HEK293T (cell line): ENCODE results near the gene ZACN.

Source experiments
- CTCF ChIA-PET: fragments of 350-600 bp; formaldehyde crosslinking; extraction: SDS; loops from one replicate; lab custom pipeline; 2021; ENCODE audit warnings: antibody characterized with exemption, inconsistent platforms; lab: Yijun Ruan, JAX
- POLR2A ChIA-PET: fragments of 350-600 bp; formaldehyde crosslinking; extraction: SDS; loops from one replicate; lab custom pipeline; 2020; ENCODE audit warnings: antibody characterized with exemption, inconsistent platforms; lab: Yijun Ruan, JAX
- DNase-seq: peaks from one replicate; pipeline ENCODE4 v3.0.0; 2012; ENCODE audit warnings: mixed read lengths; ENCODE audit errors: extremely low spot score
- ARNT ChIP-seq: fragments of 450-650 bp; IDR thresholded peaks from 2 replicates; pipeline ENCODE4 v1.6.1; 2017; ENCODE audit warnings: mild to moderate bottlenecking
- BHLHE40 ChIP-seq: fragments of 450-650 bp; IDR thresholded peaks from 2 replicates; pipeline ENCODE4 v1.6.1; 2016; ENCODE audit warnings: mild to moderate bottlenecking, moderate library complexity, borderline replicate concordance
- CTBP1 ChIP-seq: fragments of 450-650 bp; IDR thresholded peaks from 2 replicates; pipeline ENCODE4 v1.6.1; 2016; ENCODE audit warnings: borderline replicate concordance
- ELF4 ChIP-seq: fragments of 450-650 bp; IDR thresholded peaks from 2 replicates; pipeline ENCODE4 v1.6.1; 2017; ENCODE audit warnings: antibody characterized with exemption
- FOXA1 ChIP-seq: fragments of 450-650 bp; IDR thresholded peaks from 2 replicates; pipeline ENCODE4 v1.6.1; 2016; ENCODE audit warnings: mild to moderate bottlenecking
- FOXK2 ChIP-seq: fragments of 450-650 bp; IDR thresholded peaks from 2 replicates; pipeline ENCODE4 v1.6.1; 2016; ENCODE audit warnings: mild to moderate bottlenecking
- FOXM1 ChIP-seq: fragments of 450-650 bp; IDR thresholded peaks from 2 replicates; pipeline ENCODE4 v1.6.1; 2017; ENCODE audit warnings: mild to moderate bottlenecking, borderline replicate concordance
- HDGF ChIP-seq: fragments of 450-650 bp; IDR thresholded peaks from 2 replicates; pipeline ENCODE4 v1.6.1; 2017; ENCODE audit warnings: antibody characterized with exemption, borderline replicate concordance
- L3MBTL2 ChIP-seq: fragments of 450-650 bp; conservative IDR thresholded peaks from 2 replicates; pipeline ENCODE4 v1.6.1; 2016; ENCODE audit warnings: mild to moderate bottlenecking
- LEF1 ChIP-seq: fragments of 450-650 bp; IDR thresholded peaks from 2 replicates; pipeline ENCODE4 v1.6.1; 2017; ENCODE audit warnings: mild to moderate bottlenecking, borderline replicate concordance
- NFRKB ChIP-seq: fragments of 450-650 bp; IDR thresholded peaks from 2 replicates; pipeline ENCODE4 v1.6.1; 2016; ENCODE audit warnings: mild to moderate bottlenecking, moderate library complexity
- PKNOX1 ChIP-seq: fragments of 450-650 bp; IDR thresholded peaks from 2 replicates; pipeline ENCODE4 v1.6.1; 2016
- SP1 ChIP-seq: fragments of 450-650 bp; IDR thresholded peaks from 2 replicates; pipeline ENCODE4 v1.6.1; 2017
- SUZ12 ChIP-seq: fragments of 450-650 bp; IDR thresholded peaks from 2 replicates; pipeline ENCODE4 v1.6.1; 2016; ENCODE audit warnings: mild to moderate bottlenecking
- TARDBP ChIP-seq: fragments of 450-650 bp; IDR thresholded peaks from 2 replicates; pipeline ENCODE4 v1.6.1; 2016
- ZNF384 ChIP-seq: fragments of 450-650 bp; IDR thresholded peaks from 2 replicates; pipeline ENCODE4 v1.6.1; 2016

The ZACN gene

GRCh38 chr17:76115138-76115754 is 36.3 kb downstream of the ZACN start:
- CTCF ChIA-PET, result interaction anchor here (0.7 to 1.5 kb wide), 2 partner anchors 101 to 164 kb away, joined by 3 to 6 read pairs; no protein-coding TSS in a partner anchor
- no peak for TF ChIP-seq FOXM1
- TF ChIP-seq SP1, result no peak
- TF ChIP-seq NFRKB, result no peak
- DNase-seq, result no peak
- POLR2A ChIA-PET, result interaction anchor here (1.1 kb wide), 1 partner anchor 11 kb away, joined by 3 read pairs; no protein-coding TSS in a partner anchor

- ChIA-PET POLR2A (interaction anchor here (0.5 to 1.7 kb wide), 4 partner anchors 11 to 168 kb away, joined by 3 read pairs; no protein-coding TSS in a partner anchor), CTCF (interaction anchor here (0.6 to 1.7 kb wide), 6 partner anchors 62 to 168 kb away, joined by 3 to 10 read pairs (median 3); no protein-coding TSS in a partner anchor)
- TF ChIP-seq ARNT, result no peak
- TF ChIP-seq TARDBP, result no peak
- no peak for TF ChIP-seq BHLHE40
- no peak for TF ChIP-seq CTBP1
- no peak for TF ChIP-seq L3MBTL2
- TF ChIP-seq LEF1, result no peak
- TF ChIP-seq FOXA1, result no peak
- no peak for TF ChIP-seq ELF4
- no peak for TF ChIP-seq FOXK2
- no peak for TF ChIP-seq SUZ12
- TF ChIP-seq HDGF, result no peak
- no peak for TF ChIP-seq FOXM1
- no peak for TF ChIP-seq PKNOX1
- no peak for TF ChIP-seq NFRKB
- TF ChIP-seq ZNF384, result no peak
- no peak for TF ChIP-seq SP1
- DNase-seq, result no peak
These were observed 40.7 kb downstream of the ZACN start for GRCh38 chr17:76119409-76120371.

- DNase-seq, result no peak
- ChIA-PET POLR2A (interaction anchor here (0.5 to 1.7 kb wide), 3 partner anchors 12 to 61 kb away, joined by 3 to 5 read pairs (median 3); no protein-coding TSS in a partner anchor), CTCF (interaction anchor here (1.0 to 1.4 kb wide), 7 partner anchors 13 to 179 kb away, joined by 3 to 10 read pairs (median 4); no protein-coding TSS in a partner anchor)
- TF ChIP-seq CTBP1 (no peak), NFRKB (no peak), TARDBP (no peak), ZNF384 (no peak), HDGF (no peak), FOXA1 (no peak), FOXK2 (no peak), L3MBTL2 (no peak), ARNT (no peak), LEF1 (no peak), SUZ12 (no peak), BHLHE40 (no peak), ELF4 (no peak), FOXM1 (no peak), SP1 (no peak)
These were observed 41.7 kb downstream of the ZACN start for GRCh38 chr17:76120658-76121008.

- ChIA-PET POLR2A (interaction anchor here (1.0 kb wide), 1 partner anchor 157 kb away, joined by 3 read pairs; no protein-coding TSS in a partner anchor), CTCF (interaction anchor here (0.6 to 2.0 kb wide), 11 partner anchors 12 to 275 kb away, joined by 3 to 17 read pairs (median 4); partner anchors contain the start of gene FOXJ1)
- TF ChIP-seq HDGF, result 0 out of 2 replicates have a peak, but pooled peaks have one; percentile 7
- TF ChIP-seq FOXM1, result peak; percentile 52; the same call in 1 of the 2 replicates
- TF ChIP-seq LEF1, result no peak
- no peak for DNase-seq
These were observed 43.0 kb downstream of the ZACN start for GRCh38 chr17:76121932-76122430.

GRCh38 chr17:76122431-76123190 is 43.6 kb downstream of the ZACN start:
- ChIA-PET CTCF (interaction anchor here (0.6 to 2.0 kb wide), 4 partner anchors 12 to 156 kb away, joined by 6 to 17 read pairs (median 10); partner anchors contain the start of gene FOXJ1), POLR2A (no interaction called here)
- TF ChIP-seq CTBP1, result no peak
- TF ChIP-seq ELF4, result no peak
- no peak for TF ChIP-seq L3MBTL2
- no peak for TF ChIP-seq SP1
- no peak for TF ChIP-seq PKNOX1
- no peak for TF ChIP-seq LEF1
- DNase-seq, result no peak
